K562 (cell line): ENCODE measurements around the gene HYAL3. TPM values are rescaled to one million over a fixed set of nuclear protein-coding genes. Genes with fewer than 3 reads are reported as not detected.

Source experiments
- ATAC-seq: fragments of 200-7000 bp; cut with Tn5 transposase; 3 replicates; pipeline ENCODE4 v1.9.1; 2020; ENCODE audit warnings: moderate library complexity
- BruUV-seq: library from RNA; stranded (reverse); fragments of 400-500 nt; replicated peaks from 2 replicates; lab custom pipeline; 2021; lab: Mats Ljungman, UMichigan
- CTCF ChIA-PET: fragments of 300-600 bp; formaldehyde crosslinking; extraction: SDS; loops from one replicate; lab custom pipeline; 2021; ENCODE audit warnings: low intra/inter-chr PET ratio; lab: Yijun Ruan, JAX
- POLR2A ChIA-PET: fragments of 300-600, 350-650 bp; sonication (Branson Sonifier 250); formaldehyde crosslinking; extraction: SDS; loops from one replicate; lab custom pipeline; 2021; ENCODE audit warnings: antibody characterized with exemption, inconsistent platforms; lab: Yijun Ruan, JAX
- DNase-seq, 4 experiments: peaks; one replicate each; pipeline versions ENCODE4 v3.0.0 to v3.0.0-alpha.2; 2011 to 2018; ENCODE audit warnings: low spot score in 3 of 4, mixed read lengths in 3 of 4; ENCODE audit errors: extremely low read depth in 1 of 4
- FAIRE-seq: peaks from 2 replicates; lab custom pipeline; 2011; peaks lifted over from hg19 to GRCh38; lab: Jason Lieb, UNC
- H2AFZ ChIP-seq: 2 replicates; pipeline ENCODE4 v1.6.0; 2011; ENCODE audit warnings: low read depth, low read length, control low read depth, inconsistent platforms
- H3K27ac ChIP-seq: fragments of 200-600 bp; 3 replicates; pipeline ENCODE4 v1.8.0; 2011; ENCODE audit warnings: low read depth, mild to moderate bottlenecking, control low read depth, inconsistent platforms, low read length, moderate library complexity, mixed read lengths; ENCODE audit errors: extremely low read depth
- H3K27me3 ChIP-seq, 2 experiments: fragments of 300-600 bp in 1 of 2; 2 replicates in 1 of 2; 3 replicates in 1 of 2; pipeline versions ENCODE4 v1.6.0 to v1.8.0; 2011; ENCODE audit warnings: inconsistent platforms in 2 of 2, low read length in 2 of 2, mild to moderate bottlenecking in 1 of 2, mixed read lengths in 1 of 2, moderate library complexity in 1 of 2; ENCODE audit not compliant: control insufficient read depth in 2 of 2, insufficient read depth in 2 of 2
- H3K36me3 ChIP-seq: fragments of 300-600 bp; 3 replicates; pipeline ENCODE4 v1.8.0; 2011; ENCODE audit warnings: mild to moderate bottlenecking, low read length, inconsistent platforms; ENCODE audit not compliant: control insufficient read depth, insufficient read depth
- H3K4me1 ChIP-seq, 2 experiments: fragments of 200-600 bp in 1 of 2; replicated peaks in 1 of 2; 2 replicates in 1 of 2; 3 replicates in 1 of 2; pipeline versions ENCODE4 v1.5.1 to v1.8.0; 2011; ENCODE audit warnings: inconsistent platforms in 2 of 2, low read length in 2 of 2, mild to moderate bottlenecking in 1 of 2, mixed read lengths in 1 of 2, moderate library complexity in 1 of 2; ENCODE audit not compliant: control insufficient read depth in 2 of 2, insufficient read depth in 2 of 2
- H3K4me2 ChIP-seq: 2 replicates; pipeline ENCODE4 v1.6.1; 2011; ENCODE audit warnings: low read length, control low read depth, inconsistent platforms, mixed read lengths; ENCODE audit not compliant: insufficient read depth
- H3K4me3 ChIP-seq: fragments of 200-600 bp; sonication (generic), shearing (Covaris generic); 2 replicates; pipeline ENCODE4 v1.5.1; 2016; ENCODE audit warnings: control low read depth, inconsistent platforms
- H3K79me2 ChIP-seq: fragments of 200-600 bp; 3 replicates; pipeline ENCODE4 v1.8.0; 2011; ENCODE audit warnings: low read length, inconsistent platforms; ENCODE audit not compliant: control insufficient read depth, insufficient read depth
- H3K9ac ChIP-seq, 2 experiments: 2 replicates each; pipeline versions ENCODE4 v1.6.0 to v1.6.1; 2011; ENCODE audit warnings: low read depth in 2 of 2, low read length in 2 of 2, control low read depth in 1 of 2, inconsistent platforms in 1 of 2, mild to moderate bottlenecking in 1 of 2, mixed read lengths in 1 of 2; ENCODE audit not compliant: insufficient read depth in 1 of 2
- H3K9me1 ChIP-seq: one replicate; pipeline ENCODE4 v1.6.0; 2011; ENCODE audit warnings: inconsistent platforms, mild to moderate bottlenecking, low read length, moderate library complexity; ENCODE audit not compliant: control insufficient read depth, insufficient read depth
- H3K9me3 ChIP-seq: replicated peaks from 2 replicates; pipeline ENCODE4 v1.5.1; 2011; ENCODE audit warnings: low read depth, low read length, inconsistent platforms; ENCODE audit not compliant: control insufficient read depth, insufficient read depth
- H4K20me1 ChIP-seq: replicated peaks from 2 replicates; pipeline ENCODE4 v1.6.1; 2011; ENCODE audit warnings: low read length, inconsistent platforms, mixed read lengths; ENCODE audit not compliant: control insufficient read depth, insufficient read depth
- ATF1 ChIP-seq, 2 experiments: fragments of 450-650 bp in 1 of 2; IDR thresholded peaks; 2 replicates each; pipeline ENCODE4 v1.6.1; 2016; ENCODE audit warnings: missing compliant biosample characterization in 1 of 2, missing genetic modification characterization in 1 of 2
- EP400 ChIP-seq: fragments of 450-650 bp; IDR thresholded peaks from 2 replicates; pipeline ENCODE4 v1.6.1; 2017; ENCODE audit warnings: antibody characterized with exemption, mild to moderate bottlenecking, moderate library complexity
- ESRRA ChIP-seq: fragments of 450-650 bp; IDR thresholded peaks from 2 replicates; pipeline ENCODE4 v1.6.1; 2014; ENCODE audit warnings: low read depth, mild to moderate bottlenecking, moderate library complexity, borderline replicate concordance
- GABPA ChIP-seq: fragments of 200-800 bp; sonication (Bioruptor generic); conservative IDR thresholded peaks from 2 replicates; pipeline ENCODE4 v1.6.1; 2016; ENCODE audit warnings: low read depth, missing genetic modification characterization, missing compliant biosample characterization
- JUND ChIP-seq, 2 experiments: IDR thresholded peaks; 2 replicates in 1 of 2; 3 replicates in 1 of 2; pipeline ENCODE4 v1.6.1; 2011; ENCODE audit warnings: borderline replicate concordance in 2 of 2, low read depth in 2 of 2, low read length in 2 of 2, improper control_type of control experiment in 1 of 2, missing biosample characterization in 1 of 2, missing genetic modification characterization in 1 of 2, missing genetic modification reagents in 1 of 2
- KAT7 ChIP-seq: sonication (generic); formaldehyde crosslinking; IDR thresholded peaks from 2 replicates; pipeline ENCODE4 v1.8.0; 2022; ENCODE audit warnings: missing genetic modification reagents, mild to moderate bottlenecking, borderline replicate concordance
- KLF1 ChIP-seq: fragments of 450-650 bp; IDR thresholded peaks from 2 replicates; pipeline ENCODE4 v1.6.1; 2016; ENCODE audit warnings: missing genetic modification characterization, missing compliant biosample characterization
- MAZ ChIP-seq, 2 experiments: fragments of 450-650 bp in 1 of 2; sonication (generic) in 1 of 2; formaldehyde crosslinking; IDR thresholded peaks in 1 of 2; conservative IDR thresholded peaks in 1 of 2; 2 replicates each; pipeline versions ENCODE4 v1.4.0 to v1.5.0; 2020; ENCODE audit warnings: mild to moderate bottlenecking in 1 of 2, missing genetic modification reagents in 1 of 2
- RAD51 ChIP-seq: fragments of 450-650 bp; IDR thresholded peaks from 2 replicates; pipeline ENCODE4 v1.7.1; 2016; ENCODE audit warnings: low read depth, mild to moderate bottlenecking, borderline replicate concordance
- RNF2 ChIP-seq: sonication (generic); IDR thresholded peaks from 2 replicates; pipeline ENCODE4 v1.6.1; 2016
- ZFX ChIP-seq: sonication (generic); formaldehyde crosslinking; IDR thresholded peaks from 2 replicates; pipeline ENCODE4 v1.8.0; 2022; ENCODE audit warnings: mild to moderate bottlenecking, missing genetic modification reagents, moderate library complexity
- ZNF282 ChIP-seq: sonication (generic); formaldehyde crosslinking; IDR thresholded peaks from 2 replicates; pipeline ENCODE4 v1.8.1; 2023; ENCODE audit warnings: missing genetic modification reagents
- WGBS: fragments of 100-300 bp; shearing (Covaris generic); methylation state at CpG from one replicate; pipeline ENCODE4 v1.1.6; 2016; ENCODE audit warnings: low coverage, mixed read lengths; ENCODE audit not compliant: insufficient coverage; ENCODE audit errors: missing lambda C conversion rate; 5-methylcytosine and 5-hydroxymethylcytosine counted together
- in situ Hi-C: fragments of 300-500 bp; cut with MboI; formaldehyde crosslinking; loops from 4 replicates; pipeline ENCODE4 v1.15.0; 2018; ENCODE audit warnings: inconsistent platforms, mixed read lengths
- intact Hi-C: fragments of 100-400 bp; cut with micrococcal nuclease; formaldehyde crosslinking; loops from 2 replicates; pipeline ENCODE4 v1.14.2; 2022
- polyA plus RNA-seq, 8 experiments: library from polyadenylated mRNA; depleted of rRNA in 4 of 8; stranded (reverse) in 5 of 8; unstranded in 3 of 8; fragments of >200 nt; fragmentation: Nextera tagmentation in 2 of 8; fragmentation: Illumina TruSeq in 1 of 8; extraction: Ambion mirVana in 2 of 8; extraction: Trizol in 1 of 8; gene quantifications; 2 replicates each; pipeline versions ENCODE4 v1.2.1 to v1.2.3, GENCODE V29; 2011 to 2014; ENCODE audit warnings: inconsistent platforms in 1 of 8, missing spikeins in 1 of 8
- total RNA-seq, 7 experiments: library from RNA; depleted of rRNA in 6 of 7; stranded (reverse); fragments of >200 nt in 6 of 7; fragmentation: Illumina TruSeq in 2 of 7; extraction: Trizol in 2 of 7; gene quantifications; 2 replicates each; pipeline versions ENCODE4 v1.2.1 to v1.2.3, GENCODE V29; 2011 to 2021; ENCODE audit warnings: low replicate concordance in 1 of 7
- TF ChIP-seq, protein P1 (sequence below): sonication (generic); formaldehyde crosslinking; IDR thresholded peaks from 2 replicates; pipeline ENCODE4 v1.8.1; 2023; ENCODE audit warnings: mild to moderate bottlenecking, missing genetic modification reagents
- TF ChIP-seq, protein P2 (sequence below): sonication (generic); formaldehyde crosslinking; IDR thresholded peaks from 2 replicates; pipeline ENCODE4 v1.9.0; 2022; ENCODE audit warnings: mild to moderate bottlenecking, missing genetic modification reagents

HYAL3 gene
- total and polyA plus RNA-seq, 9 of the 15 experiments (the other 6 are each of a cell fraction or from before 2014, with no cell fraction given) = 0.38 to 9.1 (median 6.8) TPM

DNA sequence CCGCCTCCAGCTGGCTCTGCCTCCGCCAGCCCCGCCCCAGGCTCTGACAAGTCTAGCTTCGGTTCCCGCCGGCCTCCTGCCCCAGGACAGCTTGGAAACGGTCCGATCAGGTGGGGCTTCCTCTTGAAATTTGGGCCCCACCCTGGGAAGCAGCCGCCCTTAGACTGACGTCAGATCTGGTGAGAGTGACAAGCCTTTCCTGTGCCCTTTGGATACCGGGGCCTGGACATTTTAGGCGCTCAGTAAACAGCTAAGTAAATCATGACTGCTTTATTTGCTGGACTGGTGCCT is 378 bp upstream of the HYAL3 start:
- DNase-seq = no peak
- BruUV-seq = no TSS peak
- intact Hi-C loops (loop anchor here (2.0 kb wide), 1 partner anchor 29 kb away; the partner anchor contains the start of gene TUSC2), in situ Hi-C loops (no loop called here)
- H2AFZ ChIP-seq = peak overlapping the region; percentile 74
- H3K4me2 ChIP-seq = peak overlapping the region; percentile 94
- no peaks in the 10 kb centered on the region for H4K20me1 ChIP-seq
- peak; percentile 86 for ATAC-seq
- ChIA-PET CTCF (no interaction called here), POLR2A (interaction anchor here (0.5 to 1.5 kb wide), 9 partner anchors 12 to 53 kb away, joined by 3 to 8 read pairs (median 3); partner anchors contain the start of gene TUSC2)
- H3K27ac ChIP-seq = peak overlapping the region; percentile 99
- peaks cover 19% of the 10 kb centered on the region; the same call in 2 of the 3 replicates for H3K36me3 ChIP-seq
- H3K9ac ChIP-seq = peak overlapping the region; percentile 87 to 94; a peak in 3 of 4 replicates
- FAIRE-seq = no peak
- H3K9me3 ChIP-seq = no peaks in the 10 kb centered on the region
- H3K4me3 ChIP-seq = peak overlapping the region; percentile 83
- peaks cover 24 to 71% of the 10 kb centered on the region in 2 experiments; a peak in 4 of 5 replicates for H3K4me1 ChIP-seq
- peaks cover 49% of the 10 kb centered on the region for H3K79me2 ChIP-seq
- H3K9me1 ChIP-seq = no peaks in the 10 kb centered on the region
- WGBS = 0% methylated on average over 6 of the region's 12 CpGs
- H3K27me3 ChIP-seq = no peaks in the 10 kb centered on the region
- peak; percentile 5; the same call in 1 of the 2 replicates for TF ChIP-seq EP400
- TF ChIP-seq GABPA = peak; percentile 34
- TF ChIP-seq ZNF282 (CRISPR knock-in tag) = no peak
- TF ChIP-seq ESRRA = peak; percentile 20; the same call in 1 of the 2 replicates
- peak; percentile 77 for TF ChIP-seq ZFX (CRISPR knock-in tag)
- peak; percentile 31; the same call in 1 of the 2 replicates for TF ChIP-seq RAD51
- TF ChIP-seq RNF2 = 0 out of 2 replicates have a peak, but pooled peaks have one; percentile 22
- peak; percentile 32; the same call in 1 of the 2 replicates for TF ChIP-seq KLF1 (tag)
- peak in 1 of 2 experiments; percentile 61; a peak in 2 of 4 replicates for TF ChIP-seq MAZ (CRISPR knock-in tag; conservative IDR thresholded peaks at IDR 0.05 in 1 of 2, IDR thresholded peaks at IDR 0.05 in 1 of 2)
- TF ChIP-seq KAT7 (CRISPR knock-in tag) = 0 out of 2 replicates have a peak, but pooled peaks have one; percentile 3
- TF ChIP-seq, protein P1, sequence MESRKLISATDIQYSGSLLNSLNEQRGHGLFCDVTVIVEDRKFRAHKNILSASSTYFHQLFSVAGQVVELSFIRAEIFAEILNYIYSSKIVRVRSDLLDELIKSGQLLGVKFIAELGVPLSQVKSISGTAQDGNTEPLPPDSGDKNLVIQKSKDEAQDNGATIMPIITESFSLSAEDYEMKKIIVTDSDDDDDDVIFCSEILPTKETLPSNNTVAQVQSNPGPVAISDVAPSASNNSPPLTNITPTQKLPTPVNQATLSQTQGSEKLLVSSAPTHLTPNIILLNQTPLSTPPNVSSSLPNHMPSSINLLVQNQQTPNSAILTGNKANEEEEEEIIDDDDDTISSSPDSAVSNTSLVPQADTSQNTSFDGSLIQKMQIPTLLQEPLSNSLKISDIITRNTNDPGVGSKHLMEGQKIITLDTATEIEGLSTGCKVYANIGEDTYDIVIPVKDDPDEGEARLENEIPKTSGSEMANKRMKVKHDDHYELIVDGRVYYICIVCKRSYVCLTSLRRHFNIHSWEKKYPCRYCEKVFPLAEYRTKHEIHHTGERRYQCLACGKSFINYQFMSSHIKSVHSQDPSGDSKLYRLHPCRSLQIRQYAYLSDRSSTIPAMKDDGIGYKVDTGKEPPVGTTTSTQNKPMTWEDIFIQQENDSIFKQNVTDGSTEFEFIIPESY (CRISPR knock-in tag) = no peak
- peak; percentile 75 for TF ChIP-seq JUND (IDR thresholded peaks at IDR 0.05; ENCODE audit: borderline replicate concordance, low read depth, low read length)
- TF ChIP-seq JUND (tag; IDR thresholded peaks at IDR 0.05; ENCODE audit: borderline replicate concordance, low read depth, low read length) = peak; percentile 9; the same call in 1 of the 3 replicates
- TF ChIP-seq, protein P2, sequence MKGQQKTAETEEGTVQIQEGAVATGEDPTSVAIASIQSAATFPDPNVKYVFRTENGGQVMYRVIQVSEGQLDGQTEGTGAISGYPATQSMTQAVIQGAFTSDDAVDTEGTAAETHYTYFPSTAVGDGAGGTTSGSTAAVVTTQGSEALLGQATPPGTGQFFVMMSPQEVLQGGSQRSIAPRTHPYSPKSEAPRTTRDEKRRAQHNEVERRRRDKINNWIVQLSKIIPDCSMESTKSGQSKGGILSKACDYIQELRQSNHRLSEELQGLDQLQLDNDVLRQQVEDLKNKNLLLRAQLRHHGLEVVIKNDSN (CRISPR knock-in tag) = peak; percentile 49; the same call in 1 of the 2 replicates
- no peak for TF ChIP-seq ATF1 (CRISPR knock-in tag; IDR thresholded peaks at IDR 0.05)
- TF ChIP-seq ATF1 (tag; IDR thresholded peaks at IDR 0.05) = peak; percentile 76
